ENCODE data around the gene XIRP1.

XIRP1 gene

GRCh38 chr3:39210078-39210477, 17.7 kb upstream of the XIRP1 start:
- DNase-seq (ENCODE audit: low read depth, low spot score): no peak

DNA sequence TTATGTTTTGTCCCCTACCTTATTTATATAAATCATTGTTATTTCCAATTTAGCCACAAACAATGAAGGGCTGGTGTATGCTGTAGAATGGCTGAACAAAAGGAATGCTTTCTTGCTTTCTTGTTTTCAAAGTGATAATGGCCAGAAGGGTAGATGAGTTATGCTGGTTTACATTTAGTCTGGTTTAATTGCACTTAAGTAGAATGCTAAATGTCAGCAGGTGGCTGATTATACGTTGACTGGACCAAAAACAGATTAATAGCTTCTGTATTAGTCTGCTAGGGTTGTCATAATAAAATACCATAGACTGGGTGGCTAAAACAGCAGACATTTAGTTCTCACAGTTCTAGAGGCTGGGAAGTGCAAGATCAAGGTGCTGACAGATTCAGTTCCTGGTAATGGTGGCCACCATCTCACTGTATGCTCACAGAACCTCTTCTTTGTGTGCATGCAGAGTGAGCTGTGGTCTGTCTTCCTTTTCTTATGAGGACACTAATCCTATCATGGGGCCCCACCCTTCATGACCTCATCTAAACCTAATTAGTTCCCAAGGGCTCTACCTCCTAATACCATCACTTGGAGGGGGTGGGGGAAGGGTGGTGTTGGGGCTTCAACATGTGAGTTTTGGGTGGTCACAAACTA, 17.1 kb upstream of the XIRP1 start:
- DNase-seq (ENCODE audit: low read depth, low spot score): no peak

- peak; percentile 28 for DNase-seq (ENCODE audit: low read depth, low spot score)
Observed at GRCh38 chr3:39208463-39209055, 16.2 kb upstream of the XIRP1 start.

DNA sequence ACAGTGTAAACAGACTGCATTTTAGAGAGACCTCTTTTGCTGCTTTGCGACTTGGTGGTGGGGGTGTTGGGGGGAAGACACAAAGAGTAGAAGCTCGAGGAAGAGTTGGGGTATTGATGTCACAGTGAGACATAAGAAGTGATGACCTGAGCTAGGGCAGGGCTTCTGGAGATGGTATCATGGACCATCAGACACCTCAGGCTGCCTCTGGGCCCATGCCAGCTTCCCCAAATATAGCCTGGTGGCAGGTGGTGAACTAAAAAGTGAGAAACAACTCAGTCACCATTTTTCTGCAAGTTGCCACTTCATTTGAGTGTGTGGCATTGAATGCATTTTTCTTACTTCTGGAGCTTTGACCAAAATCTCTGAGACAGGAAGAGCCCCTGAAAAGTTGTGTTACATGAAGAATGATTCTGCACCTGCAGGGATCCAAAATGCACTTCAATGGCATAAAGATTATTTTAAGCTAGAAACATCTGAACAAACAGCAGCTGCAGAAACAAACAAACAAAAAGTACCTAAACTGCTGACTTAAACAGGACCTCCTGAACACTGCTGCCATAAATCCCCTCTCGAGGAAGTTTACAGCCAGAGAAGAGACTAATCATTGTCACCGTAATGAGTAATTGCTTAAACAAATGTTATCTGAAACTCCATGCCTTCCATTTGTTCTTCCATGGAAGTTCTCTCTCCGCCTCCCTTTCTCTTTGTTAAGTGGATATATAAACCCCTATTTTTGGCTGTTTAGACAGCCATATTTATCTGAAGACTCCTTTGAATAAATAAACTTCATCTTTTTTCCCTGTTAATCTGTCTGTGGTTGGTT, 15.2 kb upstream of the XIRP1 start:
- no peak for DNase-seq (ENCODE audit: low read depth, low spot score)

DNA sequence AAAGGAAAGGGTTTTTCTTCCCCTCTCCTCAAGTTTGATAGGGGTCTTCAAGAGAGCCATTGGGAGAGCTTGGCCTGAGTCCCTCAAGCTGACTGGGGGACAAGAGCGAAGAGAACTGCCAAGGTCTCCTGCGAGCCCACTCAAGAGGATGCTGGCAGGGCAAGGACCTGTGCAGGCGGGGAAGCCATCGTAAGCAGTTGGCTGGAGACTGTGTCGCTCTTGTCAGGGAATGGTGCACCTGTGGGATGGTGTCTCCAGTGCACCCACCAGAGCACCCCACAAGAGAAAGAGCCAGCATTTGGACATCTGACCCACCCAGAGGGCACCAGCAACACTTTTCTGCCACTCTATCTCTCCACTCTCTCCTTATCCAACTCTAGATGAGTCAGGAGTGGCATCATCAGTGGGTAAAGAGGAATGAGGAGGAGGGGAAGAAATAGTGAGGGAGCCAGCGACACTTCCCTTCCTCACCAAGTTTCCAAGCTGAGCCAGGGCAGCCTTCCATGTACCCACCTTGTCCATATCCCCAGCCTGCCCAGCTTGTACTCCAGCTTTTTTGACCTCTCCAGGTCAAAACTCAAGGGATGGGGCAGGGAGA, 13.6 kb upstream of the XIRP1 start:
- DNase-seq (ENCODE audit: low read depth, low spot score): no peak

DNA sequence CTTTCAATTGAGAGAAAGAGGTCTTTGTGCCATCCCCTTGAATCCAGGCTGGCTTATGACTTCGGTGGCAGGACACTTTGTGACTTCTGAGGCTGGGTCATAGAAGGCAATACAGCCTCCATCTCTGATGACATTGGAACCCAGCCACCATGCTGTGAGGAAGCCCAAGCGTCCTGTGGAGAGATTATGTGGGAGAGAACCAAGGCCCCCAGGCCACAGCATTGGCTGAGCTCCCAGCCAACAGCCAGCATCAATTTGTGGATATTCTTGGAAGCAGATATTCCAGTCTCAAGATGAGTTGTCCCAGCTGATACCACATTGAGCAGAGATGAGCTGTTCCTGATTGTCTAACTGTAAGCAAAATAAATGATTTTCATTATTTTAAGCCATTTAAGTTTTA, 12.7 kb upstream of the XIRP1 start:
- no peak for DNase-seq (ENCODE audit: low read depth, low spot score)

GRCh38 chr3:39203860-39204259, 11.5 kb upstream of the XIRP1 start:
- DNase-seq (ENCODE audit: low read depth, low spot score): no peak

DNA sequence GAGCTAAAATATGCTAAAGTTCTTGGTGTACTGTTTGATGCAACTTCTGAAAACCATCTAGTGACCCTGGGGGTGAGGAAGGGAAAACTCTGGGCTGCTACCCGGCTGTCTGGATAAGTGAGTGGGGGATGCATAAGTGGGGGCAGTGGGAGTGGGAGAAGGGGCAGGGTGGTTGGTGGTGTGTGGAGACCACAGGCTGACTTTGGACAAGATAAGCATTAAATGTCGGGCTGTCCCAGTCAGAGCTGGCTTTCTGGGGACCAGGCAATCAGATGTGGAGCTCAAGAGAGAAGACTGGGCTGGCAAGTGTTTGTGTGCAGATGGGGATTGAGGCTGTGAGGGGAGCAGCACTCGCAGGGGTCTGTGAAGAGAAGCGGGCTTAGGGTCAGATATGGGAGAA, 11.0 kb upstream of the XIRP1 start:
- DNase-seq (ENCODE audit: low read depth, low spot score): no peak

- DNase-seq (ENCODE audit: low read depth, low spot score): no peak
Observed at GRCh38 chr3:39202094-39202493, 9.7 kb upstream of the XIRP1 start.

GRCh38 chr3:39196671-39197356, 4.4 kb upstream of the XIRP1 start:
- DNase-seq (ENCODE audit: low read depth, low spot score): no peak

- DNase-seq (ENCODE audit: low read depth, low spot score): no peak
Observed at GRCh38 chr3:39196034-39196433, 3.6 kb upstream of the XIRP1 start.

GRCh38 chr3:39193391-39193790, 996 bp upstream of the XIRP1 start:
- no peak for DNase-seq (ENCODE audit: low read depth, low spot score)

GRCh38 chr3:39191773-39192172, 622 bp downstream of the XIRP1 start:
- DNase-seq (ENCODE audit: low read depth, low spot score): no peak

GRCh38 chr3:39191111-39191510, 1.3 kb downstream of the XIRP1 start:
- DNase-seq (ENCODE audit: low read depth, low spot score): no peak

- no peak for DNase-seq (ENCODE audit: low read depth, low spot score)
Observed at GRCh38 chr3:39190281-39191025, 1.9 kb downstream of the XIRP1 start.

- DNase-seq (ENCODE audit: low read depth, low spot score): peak; percentile 54
Observed at GRCh38 chr3:39189959-39190269, 2.5 kb downstream of the XIRP1 start.

DNA sequence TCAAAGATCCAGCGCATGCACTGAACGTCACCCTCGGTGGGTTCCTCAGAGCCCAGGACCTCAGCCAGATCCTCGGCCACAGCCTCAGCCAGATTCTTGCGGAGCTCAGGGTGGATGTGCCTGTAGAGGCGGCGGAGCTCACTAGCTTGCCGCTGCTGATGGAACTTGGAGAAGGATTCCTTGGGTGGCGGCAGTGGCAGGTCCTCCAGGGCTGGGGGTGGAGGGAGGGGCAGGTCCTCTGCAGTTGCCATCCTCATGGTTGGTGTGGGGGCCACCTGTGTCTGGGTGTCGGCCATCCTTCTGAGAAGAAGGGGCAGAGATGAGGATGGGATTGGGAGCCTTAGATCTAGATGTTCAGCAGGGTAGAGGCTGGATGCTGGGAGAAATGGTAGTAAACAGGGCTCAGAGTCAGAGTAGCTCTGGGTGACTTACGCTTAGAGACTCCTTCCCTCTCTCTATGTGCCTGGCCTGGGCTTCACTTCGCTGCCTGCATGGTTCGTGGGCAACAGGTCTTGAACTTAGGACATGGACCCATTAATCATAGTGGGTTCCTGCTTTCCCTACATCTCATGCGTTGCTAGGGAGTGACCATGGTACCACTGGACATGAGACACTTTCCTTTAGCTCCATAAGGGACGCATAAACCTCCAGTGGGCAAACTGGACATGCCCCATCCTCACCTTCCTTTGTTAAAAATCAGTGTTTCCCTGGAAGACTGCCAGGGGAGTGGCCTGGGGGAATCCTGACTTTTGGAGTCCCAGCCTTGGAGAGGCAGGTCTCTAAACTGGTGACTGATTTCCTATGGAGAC, 3.0 kb downstream of the XIRP1 start:
- DNase-seq (ENCODE audit: low read depth, low spot score): no peak

DNA sequence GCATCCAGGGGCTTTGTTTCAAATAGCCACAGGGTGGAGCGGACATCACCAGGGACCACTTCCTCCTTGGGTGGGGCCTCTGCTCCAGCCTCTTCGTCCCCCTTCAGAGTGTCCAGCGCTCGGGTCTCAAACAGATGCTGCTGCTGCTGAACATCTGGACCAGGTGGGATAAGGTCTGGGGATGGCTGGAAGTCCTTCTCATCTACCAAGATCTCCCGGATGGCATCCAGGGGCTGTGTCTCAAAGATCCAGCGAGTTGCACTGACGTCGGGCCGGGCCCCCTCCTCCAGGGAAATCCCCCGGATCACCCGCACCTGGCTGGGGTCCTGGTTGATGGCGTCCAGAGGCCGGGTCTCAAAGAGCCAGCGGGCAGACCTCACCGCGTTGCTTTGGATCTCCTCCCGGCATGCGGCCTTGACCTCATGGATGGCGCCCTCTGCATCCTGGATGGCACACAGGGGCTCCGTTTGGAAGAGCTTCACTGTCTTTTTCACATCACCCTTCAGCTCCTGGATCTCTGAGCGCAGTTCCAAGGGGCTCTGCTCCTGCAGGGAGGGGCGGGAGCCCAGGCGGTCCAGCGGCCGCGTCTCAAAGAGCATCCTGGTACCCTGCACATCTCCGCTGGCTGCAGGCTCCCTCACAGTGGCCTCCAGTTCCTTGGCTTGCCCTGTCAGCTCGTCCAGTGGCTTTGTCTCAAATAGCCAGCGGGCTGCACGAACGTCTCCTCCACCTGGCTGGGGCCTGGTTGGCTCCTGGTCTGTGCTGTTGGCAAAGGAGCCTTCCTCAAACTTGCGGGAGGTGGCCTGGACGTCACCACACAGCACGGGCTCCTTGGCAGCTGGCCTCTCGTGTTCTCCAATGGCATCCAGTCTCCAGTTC, 3.9 kb downstream of the XIRP1 start:
- DNase-seq (ENCODE audit: low read depth, low spot score): no peak

GRCh38 chr3:39187372-39188155, 4.8 kb downstream of the XIRP1 start:
- DNase-seq (ENCODE audit: low read depth, low spot score): no peak
